Activated CD4-positive, alpha-beta T cell treated with anti-CD3 and anti-CD28 coated beads for 4 hours (primary cell): Measurements from ENCODE around the gene ADCK1.
"Not testable (repeated sequence)": the region's sequence is repeated elsewhere in the genome, so short reads cannot be mapped to it uniquely, and the experiment has no call there.

Source experiments
- DNase-seq, 2 donors: peaks; one replicate each; pipeline ENCODE4 v3.0.0-alpha.2; 2020

ADCK1 gene

DNA sequence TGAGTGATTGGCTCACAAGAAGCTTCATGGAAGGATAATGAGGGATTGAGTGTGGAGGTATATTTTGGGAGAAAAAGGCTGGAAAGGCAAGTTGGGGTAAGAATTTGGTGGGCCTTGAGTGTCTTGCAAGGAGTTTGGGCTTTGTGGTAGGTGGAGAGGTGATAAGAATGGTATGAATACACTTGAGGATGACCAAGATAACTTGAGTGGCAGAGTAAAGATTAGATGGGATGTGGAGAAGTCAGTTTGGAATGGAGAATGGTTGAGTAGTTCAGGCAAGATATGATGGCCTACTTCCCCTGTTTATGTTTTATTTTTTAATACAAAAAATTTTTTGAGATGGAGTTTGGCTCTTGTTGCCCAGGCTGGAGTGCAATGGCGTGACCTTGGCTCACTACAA is 9.1 kb downstream of the ADCK1 start:
- no peak for DNase-seq

DNA sequence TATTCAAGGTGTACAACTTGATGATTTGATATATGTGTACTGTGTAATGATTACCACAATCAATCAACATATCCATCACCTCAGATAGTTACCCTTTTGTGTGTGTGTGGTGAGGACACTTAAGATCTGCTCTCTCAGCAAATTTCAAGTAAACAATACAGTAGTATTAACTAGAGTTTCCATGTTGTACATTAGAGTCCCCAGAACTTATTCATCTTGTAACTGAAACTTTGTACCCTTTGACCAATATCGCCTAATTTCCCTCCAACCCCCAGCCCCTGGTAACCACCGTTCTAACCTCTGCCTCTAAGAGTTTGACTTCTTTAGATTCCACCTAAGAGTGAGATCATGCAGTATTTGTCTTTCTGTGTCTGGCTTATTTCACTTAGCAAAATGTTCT is 12.1 kb downstream of the ADCK1 start:
- DNase-seq: no peak

DNA sequence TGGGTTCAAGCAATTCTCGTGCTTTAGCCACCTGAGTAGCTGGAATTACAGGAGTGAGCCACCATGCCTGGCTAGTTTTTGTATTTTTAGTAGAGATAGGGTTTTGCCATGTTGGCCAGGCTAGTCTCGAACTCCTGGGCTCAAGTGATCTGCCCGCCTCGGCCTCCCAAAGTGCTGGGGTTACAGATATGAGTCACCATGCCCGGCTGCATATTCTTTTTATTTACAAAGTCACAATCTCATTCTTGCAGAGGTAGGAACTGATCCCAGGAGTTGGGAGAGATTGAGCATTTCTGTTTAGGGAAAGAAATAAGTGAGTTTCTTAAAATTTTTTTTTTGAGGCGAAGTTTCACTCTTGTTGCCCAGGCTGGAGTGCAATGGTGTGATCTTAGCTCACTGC is 12.8 kb downstream of the ADCK1 start:
- not testable (repeated sequence) for DNase-seq

DNA sequence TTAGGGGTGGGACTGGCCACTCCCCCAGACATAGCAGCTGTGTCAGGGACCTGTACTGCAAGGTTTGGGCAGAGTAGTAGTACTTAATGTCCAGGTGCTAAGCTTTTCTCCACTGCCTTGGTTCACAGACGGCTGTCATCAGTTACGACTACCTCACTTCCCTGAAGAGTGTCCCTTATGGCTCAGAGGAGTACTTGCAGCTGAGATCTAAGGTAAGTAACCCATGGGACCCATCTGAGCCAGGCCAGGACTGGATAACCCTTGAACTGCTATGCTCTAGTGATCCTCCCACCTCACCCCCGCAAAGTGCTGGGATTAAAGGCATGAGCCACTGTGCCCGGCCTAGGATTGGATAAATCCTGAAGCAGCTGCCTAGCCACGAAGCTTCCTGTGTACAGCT is 22.4 kb downstream of the ADCK1 start:
- no peak for DNase-seq

DNA sequence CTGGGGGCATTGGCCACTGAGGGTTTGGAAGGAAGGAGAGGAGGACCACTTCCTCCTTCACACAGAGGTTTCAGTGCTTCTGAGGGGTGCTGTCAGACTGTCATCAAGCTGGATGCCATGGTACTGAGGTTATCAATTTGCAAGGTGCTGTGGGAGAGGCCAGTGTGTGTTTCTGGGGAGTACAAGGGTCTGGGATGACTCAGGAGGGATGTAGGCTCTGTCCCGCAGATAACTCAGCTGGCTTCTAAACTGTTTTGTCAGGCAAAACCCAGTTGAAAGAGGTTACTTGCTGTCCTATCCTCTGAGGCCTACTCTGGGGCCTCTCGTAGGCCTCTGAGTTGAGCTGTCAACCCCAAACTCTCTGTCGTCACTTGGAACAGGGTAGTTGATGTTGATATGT is 22.8 kb downstream of the ADCK1 start:
- DNase-seq: no peak

DNA sequence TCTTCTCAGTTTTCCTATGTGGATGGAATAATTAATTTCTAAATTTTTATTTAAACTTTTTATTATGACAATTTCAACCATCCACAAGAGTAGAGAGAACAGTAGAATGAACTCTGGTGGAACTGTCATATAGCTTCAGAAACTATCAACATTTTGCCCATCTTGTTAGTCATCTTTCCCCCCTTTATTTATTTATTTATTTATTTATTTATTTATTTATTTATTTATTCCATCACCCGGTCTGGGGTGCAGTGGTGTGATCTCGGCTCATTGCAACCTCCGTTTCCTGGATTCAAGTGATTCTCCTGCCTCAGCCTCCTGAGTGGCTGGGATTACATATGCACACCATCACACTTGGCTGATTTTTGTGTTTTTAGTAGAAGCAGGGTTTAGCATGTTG is 23.5 kb downstream of the ADCK1 start:
- DNase-seq: no peak

DNA sequence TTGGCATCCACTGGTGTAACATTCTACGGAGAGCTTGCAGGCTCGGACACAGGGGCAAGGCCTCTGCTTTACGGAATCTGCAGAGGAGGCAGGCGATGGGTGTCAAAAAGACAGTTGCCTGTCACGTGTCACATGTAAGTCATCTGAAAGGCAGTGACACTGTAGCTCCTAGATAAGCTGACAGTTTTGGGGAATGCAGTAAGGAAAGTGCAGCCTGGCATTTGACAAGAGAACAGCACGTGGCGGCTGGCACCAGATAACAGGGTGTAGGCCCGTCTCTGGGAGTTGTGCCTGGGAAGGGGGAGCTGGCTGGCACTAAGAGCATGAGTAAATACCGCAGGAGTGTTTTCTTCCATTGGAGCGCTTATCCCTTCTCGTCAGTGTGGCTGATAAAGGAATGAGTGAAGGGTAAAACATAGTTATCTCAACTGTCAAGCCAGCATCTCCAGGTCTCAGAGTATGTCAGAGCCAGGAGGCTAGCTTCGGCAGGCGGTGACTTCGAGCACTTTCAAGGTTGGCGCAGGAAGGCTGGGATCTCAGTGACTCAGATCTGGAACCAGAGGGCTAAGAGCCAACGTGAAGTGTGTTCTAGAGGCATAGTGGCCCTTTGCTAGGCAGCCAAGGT is 26.1 kb downstream of the ADCK1 start:
- DNase-seq: no peak

DNA sequence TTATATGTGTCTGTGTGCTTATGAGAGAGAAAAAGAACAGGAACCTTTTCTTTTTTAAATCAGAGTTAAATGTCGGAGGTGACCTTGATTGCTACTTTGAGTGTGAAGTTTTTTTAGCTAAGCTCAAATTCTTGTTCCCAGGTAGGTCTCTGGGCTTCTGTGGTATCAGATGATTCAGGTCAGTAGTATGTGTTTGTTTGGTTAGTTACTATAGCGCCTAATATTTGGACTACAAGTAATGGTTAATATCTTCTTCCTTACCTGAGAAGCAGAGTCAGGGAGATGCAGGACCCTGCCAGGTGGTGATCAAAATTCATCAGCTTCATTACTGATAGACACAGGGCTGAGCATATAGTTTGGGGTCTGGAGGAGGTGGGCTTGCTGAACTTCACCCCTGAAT is 30.8 kb downstream of the ADCK1 start:
- DNase-seq: no peak

DNA sequence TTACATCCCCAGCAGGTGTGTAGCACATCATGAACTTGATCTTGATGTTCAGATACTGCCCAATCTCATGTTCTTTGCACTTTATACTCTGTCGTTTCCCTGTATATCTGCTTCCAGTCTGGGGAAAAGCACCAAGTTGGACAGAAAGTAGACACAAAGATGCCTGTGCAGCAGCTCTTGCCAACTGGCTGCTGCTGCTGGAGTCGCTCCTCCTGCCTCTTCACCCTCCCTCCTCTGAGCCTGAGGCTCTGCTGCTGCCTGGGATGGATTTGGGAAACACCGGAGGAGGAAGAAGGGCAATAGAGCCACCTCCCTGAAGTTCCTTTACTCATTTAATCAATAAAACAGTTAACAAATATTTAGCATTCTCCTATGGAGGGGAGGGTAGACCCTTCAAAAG is 32.4 kb downstream of the ADCK1 start:
- DNase-seq: no peak

DNA sequence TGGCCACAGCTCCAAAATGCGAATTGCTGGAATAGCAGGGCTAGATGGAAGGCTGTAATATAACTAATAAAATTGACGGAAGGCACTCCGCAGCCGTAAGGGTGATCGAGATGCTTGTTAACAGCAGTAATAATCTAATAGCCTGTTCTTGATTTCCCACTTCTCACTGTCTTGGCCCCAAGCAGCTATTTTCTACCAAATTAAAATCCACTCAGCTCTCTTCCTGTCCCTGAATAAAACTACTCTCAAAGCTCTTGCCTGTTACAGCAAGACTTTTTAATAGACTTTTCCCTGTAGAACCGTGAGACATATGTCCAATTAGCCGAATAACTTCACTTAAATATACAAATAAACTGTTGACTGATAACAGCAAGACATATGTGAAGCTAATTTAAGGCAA is 38.0 kb downstream of the ADCK1 start:
- no peak for DNase-seq

DNA sequence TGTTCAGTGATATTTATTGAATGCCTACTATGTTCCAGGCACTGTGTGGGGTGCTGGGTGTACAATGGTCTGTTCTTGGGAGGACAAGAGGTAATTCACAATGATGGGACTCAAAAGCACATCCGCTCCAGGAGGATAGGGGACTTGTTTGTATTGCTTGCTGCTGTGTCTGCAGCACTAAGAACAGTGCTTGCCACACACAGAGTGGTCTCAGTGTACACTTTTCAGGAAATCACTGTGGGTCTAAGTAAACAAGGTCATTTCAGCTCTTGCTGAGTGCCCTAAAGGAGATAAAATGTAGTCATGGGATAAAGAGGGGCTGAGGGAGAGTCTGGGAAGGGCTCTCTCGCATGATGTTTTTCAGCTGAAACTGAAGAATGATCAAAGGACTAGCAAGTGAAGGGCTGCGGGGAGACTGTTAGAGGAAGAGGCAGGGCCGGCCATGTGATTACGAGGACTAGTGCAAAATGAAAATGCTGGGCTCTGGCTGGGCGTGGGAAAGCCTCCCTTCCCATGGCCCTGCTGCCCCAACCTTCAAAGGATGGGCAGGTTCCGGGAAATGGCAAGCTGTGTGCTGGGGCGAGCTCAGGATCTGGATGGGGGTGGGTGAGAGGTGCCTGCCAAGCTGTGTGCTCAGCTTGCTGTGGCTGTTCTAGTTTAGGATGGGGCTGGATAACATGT is 39.1 kb downstream of the ADCK1 start:
- DNase-seq: no peak

DNA sequence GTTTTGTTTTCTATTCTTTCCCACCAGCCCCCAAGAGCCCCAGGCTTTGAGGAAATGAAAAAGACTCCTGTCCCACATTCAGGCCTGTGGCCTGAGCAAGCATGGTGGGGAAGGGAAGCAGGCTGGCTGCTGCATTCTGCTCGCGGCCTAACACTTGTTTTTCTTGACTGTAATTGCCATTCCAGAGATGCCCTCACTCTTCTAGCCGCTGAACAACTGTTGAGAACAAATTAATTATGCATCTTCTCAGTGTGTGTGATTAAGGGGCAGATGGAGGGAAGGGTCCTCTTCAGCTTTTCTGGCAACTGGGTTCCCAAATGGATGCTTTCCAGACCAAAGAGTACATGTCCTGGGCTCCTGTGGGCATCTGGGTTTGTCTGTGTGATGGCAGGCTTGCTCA is 43.3 kb downstream of the ADCK1 start:
- DNase-seq: no peak

DNA sequence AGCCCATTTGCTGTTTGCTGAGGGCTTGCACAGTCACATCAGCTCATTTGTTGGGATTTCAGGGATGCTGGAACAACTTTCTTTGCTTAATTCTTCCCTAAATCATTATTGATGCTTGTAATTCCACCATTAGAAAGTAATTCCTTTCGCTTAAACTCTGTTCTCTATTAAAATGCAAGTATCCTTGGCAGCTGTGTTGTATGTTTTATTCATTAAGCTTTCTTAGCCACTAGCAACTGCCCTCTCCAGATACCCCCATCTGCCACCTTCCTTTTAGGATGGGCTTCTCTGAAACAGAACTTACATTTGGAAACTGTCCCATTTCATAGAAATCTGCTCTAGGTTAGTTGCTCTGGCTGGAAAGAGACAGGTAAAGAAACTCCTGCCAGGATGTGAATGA is 43.7 kb downstream of the ADCK1 start:
- no peak for DNase-seq

DNA sequence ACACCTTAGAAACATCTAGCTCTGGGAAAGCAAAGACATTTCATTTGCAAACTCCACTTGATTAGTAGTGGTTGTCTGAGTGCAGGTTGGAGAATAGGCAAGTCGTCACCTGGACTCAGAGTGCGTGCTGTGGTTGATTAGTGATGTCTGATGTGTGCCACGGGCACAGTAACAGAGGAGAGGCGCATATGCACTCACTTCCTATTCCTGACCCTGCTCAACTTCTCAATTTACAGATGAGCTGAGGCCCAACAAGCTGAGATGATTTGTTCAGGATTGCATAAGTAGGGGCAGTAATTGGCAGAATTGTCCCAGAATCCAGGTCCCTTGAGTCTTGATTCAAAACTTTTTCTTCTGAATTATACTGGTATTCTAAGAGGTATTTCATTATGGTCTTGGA is 44.9 kb downstream of the ADCK1 start:
- DNase-seq: no peak

DNA sequence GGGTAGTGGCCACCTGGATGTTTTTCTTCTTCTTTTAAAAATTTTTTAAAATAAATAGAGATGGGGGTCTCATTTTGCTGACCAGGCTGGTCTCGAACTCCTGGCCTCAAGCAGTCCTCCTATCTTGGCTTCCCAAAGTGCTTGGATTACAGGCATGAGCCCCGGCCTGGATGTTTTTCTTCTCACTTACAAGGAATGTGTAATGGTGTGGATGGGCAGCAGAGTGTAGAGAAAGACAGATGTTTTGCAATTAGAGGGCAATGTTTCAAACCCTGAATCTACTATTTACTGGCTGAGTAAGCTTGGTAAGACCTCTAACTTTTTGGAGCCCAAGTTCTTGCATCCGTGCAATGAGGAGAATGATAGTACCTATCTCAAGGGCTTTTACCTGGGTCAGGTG is 48.1 kb downstream of the ADCK1 start:
- DNase-seq: no peak

DNA sequence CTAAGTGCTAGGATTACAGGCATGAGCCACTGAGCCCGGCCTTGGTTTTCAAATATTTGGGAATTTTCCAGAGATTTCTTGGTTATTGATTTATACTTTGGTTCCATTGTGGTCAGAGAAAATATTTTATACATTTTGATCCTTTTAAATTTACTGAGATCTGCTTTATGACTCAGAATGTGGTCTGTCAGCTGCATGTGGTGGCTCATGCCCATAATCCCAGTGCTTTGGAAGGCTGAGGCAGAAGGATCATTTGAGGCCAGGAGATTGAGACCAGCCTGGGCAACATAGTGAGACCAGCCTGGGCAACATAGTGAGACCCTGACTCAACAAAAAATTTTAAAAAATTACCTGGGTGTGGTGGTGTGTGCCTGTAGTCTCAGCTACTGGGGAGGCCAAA is 49.8 kb downstream of the ADCK1 start:
- DNase-seq: no peak

DNA sequence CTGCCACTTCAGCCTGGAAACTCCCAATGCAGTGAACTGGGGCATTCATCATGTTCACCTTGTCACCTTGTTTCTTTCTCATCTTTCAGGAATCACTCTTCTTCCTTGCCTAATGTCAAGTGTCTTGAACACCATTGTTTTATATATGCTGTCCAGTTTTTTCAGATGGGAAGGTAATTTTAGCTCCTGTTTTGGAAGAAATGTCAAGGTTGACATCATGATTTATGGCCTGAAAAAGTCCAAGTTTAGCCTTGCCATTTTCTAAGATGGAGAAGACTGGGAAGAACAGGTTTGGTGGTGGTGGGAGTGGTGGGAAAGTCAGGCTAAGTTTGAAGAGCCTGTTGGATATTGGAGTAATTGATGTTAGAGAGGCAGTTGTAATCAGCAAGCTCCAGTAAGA is 54.0 kb downstream of the ADCK1 start:
- no peak for DNase-seq

DNA sequence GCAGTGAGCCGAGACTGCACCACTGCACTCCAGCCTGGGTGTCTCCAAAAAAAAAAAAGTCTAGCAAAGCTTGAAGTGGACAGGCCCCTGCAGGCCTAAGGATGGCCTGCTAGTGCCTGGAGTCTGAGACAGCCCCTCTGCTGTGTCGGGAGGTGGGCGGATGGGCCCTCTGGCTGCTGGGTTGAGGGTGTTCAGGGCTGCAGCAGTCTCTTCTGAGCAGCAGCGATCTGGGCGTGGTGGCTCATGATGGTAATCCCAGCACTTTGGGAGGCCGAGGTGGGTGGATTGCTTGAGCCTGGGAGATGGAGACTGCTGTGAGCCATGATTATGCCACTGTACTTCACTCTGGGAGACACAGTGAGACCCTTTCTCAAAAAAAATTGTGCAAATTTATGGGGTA is 57.0 kb downstream of the ADCK1 start:
- DNase-seq: no peak

DNA sequence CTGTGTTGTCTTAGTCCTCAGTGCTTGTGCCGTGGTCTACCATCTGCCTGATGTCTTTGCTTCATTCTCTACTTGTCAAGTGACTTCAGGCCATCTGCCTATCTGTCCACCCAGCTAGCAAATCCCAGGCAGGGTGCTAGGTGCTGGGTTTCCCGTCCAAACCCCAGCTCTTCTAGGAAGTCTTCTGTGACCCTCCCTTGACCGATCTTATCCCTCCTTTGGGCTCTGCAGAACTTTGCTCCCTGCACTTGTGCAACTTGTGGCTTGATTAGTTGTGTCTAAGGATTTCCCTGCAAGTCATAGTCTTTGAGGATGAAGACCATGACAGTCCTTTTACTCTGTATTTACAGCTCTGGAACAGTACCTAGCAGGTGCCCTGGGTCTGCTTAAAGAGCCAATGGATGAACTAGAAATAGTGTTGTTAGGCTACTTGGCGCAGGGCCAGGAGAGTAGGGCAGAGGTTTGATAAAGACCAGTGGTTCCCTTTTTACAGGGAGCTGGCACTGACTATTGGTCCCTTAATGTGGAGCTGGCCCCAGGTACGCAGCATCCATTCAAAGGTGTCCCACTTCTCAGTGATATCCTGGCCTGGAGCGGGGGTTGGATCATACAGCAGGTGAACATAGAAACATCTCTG is 60.1 kb downstream of the ADCK1 start:
- DNase-seq: no peak

DNA sequence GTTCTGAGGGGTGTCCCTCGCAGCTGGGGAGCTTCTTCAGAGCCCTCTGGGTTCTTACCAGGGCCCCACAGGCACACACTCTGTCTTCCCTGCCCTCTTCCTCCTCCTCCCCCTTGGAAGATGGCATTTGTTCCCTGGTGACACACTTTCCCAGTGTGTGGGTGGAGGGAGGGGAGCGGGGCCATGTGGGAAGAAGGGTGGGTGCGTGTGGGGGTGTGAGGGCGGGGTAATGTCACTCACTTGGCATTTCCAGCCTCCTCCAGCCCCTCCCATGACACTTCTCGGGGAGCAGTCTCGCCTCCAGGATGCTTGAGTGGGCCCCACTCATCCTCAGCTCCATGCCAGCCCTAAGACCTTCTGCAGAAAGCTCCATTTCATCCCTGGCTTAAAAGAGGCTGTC is 61.3 kb downstream of the ADCK1 start:
- no peak for DNase-seq

DNA sequence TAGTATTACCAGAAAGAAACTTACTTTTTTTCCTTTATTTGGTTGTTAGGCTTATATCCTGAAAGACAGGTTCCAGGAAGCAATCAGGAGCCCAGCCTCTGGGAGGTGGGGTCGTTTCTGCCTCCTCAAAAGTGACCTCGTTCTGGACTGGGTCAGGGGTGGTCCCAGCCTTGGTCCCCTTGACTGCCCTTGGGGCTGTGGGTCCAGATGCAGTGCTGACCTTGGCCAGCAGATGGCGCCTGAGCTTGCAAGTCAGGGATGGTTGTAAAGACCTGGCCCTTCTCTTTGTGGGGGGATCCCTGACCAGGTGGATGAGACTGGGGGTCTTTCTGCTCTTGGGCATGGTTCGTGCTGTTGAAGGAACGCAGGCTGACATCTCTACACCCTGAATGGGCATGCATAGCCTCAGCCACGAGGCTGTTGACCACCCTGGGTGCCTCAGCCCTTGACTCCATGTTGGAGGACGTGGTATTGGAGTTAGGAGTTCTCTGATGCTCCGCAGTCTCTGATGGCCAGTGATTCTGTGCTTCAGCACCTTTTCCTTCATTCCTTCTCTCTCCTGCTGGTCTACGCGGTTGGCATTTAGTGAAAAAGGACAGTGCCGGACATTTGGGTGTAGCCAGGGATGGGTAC is 62.4 kb downstream of the ADCK1 start:
- peak; percentile 49 to 76 for DNase-seq

DNA sequence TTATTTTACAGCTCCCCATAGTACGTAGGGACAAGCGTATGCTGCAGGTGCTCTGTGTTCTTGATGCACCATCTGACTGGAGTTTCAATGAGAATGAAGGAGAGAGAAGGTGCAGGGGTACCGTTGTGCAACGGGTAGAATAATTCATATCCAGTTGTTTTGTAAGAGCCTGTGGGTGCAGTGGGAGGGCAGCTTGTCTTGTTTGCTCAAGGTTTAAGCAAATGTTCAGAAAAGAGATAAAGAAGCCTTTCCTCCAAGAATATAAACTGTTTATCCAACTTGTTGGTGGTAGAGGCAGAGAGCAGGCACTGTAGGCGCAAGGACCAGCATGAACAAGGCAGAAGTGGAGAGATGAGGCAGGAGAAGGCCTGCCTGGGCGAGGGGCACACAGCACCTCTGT is 64.2 kb downstream of the ADCK1 start:
- DNase-seq: no peak

DNA sequence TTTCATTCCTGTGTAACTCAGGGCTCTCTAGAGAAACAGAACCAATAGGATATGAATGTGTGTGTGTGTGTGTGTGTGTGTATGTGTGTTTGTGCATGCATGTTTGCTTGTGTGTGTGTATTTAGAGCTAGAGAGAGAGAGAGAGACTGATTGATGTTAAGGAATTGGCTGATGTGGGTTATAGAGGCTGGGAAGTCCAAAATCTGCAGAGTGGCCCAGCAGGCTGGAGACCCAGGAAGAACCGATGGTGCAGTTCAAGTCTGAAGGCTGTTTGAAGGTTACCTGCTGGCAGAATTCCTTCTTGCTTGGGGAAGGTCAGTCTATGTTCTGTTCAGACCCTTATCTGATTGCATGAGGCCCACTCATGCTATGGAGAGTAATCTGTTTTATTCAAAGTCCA is 64.7 kb downstream of the ADCK1 start:
- no peak for DNase-seq

DNA sequence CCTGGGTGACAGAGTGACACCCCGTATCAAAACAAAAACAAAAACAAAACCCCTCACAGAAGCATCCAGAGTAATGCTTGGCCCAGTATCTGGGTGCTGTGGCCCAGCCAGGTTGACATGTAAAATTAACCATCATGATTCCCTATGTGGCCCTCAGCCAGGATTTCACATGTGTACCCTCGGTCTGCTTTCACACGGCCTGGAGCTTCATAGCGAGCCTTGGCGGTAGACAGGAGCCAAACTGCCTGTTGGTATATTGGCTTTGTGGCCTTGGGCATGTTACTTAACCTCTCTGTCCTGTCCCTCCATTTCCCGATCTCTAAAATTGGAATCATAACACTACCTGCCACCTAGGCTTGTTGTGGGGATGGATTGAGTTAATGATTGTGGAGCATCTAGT is 65.5 kb downstream of the ADCK1 start:
- no peak for DNase-seq
